Pulmonary artery endothelial cell (primary cell): ENCODE results near the gene SLIT3. TPM values are rescaled to one million over a fixed set of nuclear protein-coding genes. Genes with fewer than 3 reads are reported as not detected.

Source experiments
- DNase-seq: peaks from one replicate; pipeline ENCODE4 v3.0.0-alpha.2; 2011; ENCODE audit warnings: low read depth, low spot score
- total RNA-seq: library from RNA; depleted of rRNA; stranded (reverse); fragments of >200 nt; gene quantifications from 2 replicates; pipeline ENCODE4 v1.2.3, GENCODE V29; 2014

SLIT3 gene
- total RNA-seq, 1 donor from 2014 or later: 0.99 TPM

- DNase-seq: no peak
Measured at GRCh38 chr5:169041180-169041579, 259.8 kb downstream of the SLIT3 start.

DNA sequence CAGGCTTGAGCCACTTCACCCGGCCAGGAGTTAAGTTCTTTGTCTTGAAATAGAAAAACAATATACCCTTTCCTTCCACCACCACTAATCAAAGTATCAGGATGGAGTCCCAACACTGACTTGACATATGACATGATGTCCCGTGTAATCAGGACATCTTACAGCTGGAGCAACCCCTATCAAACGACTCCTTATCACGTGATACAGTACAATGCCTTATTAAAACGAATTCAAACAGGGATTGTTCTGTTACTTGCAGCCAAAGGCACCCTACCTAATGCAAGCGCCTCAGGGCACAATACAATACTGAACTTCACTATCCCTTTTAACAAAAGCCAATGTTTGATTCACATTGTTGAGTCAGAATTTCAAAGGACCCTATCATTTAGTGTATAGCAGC lies 261.3 kb downstream of the SLIT3 start:
- DNase-seq: no peak

DNA sequence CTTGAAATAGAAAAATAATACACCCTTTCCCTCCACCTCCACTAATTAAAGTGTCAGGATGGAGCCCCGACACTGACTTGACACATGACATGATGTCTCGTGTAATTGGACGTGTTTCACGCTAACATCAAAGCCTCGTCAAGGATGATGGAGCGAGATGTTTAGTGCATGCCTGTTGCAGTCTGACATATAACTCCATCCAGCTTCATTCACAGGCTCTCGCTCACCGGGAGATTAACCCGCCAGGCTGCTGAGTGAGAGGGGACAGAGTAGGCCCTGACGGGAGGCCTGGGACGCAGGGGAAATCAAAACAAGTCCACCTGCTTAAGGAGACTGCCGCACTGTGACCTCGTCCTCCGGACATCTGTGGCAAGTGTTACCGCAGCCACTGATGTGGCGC lies 263.5 kb downstream of the SLIT3 start:
- DNase-seq: no peak

DNA sequence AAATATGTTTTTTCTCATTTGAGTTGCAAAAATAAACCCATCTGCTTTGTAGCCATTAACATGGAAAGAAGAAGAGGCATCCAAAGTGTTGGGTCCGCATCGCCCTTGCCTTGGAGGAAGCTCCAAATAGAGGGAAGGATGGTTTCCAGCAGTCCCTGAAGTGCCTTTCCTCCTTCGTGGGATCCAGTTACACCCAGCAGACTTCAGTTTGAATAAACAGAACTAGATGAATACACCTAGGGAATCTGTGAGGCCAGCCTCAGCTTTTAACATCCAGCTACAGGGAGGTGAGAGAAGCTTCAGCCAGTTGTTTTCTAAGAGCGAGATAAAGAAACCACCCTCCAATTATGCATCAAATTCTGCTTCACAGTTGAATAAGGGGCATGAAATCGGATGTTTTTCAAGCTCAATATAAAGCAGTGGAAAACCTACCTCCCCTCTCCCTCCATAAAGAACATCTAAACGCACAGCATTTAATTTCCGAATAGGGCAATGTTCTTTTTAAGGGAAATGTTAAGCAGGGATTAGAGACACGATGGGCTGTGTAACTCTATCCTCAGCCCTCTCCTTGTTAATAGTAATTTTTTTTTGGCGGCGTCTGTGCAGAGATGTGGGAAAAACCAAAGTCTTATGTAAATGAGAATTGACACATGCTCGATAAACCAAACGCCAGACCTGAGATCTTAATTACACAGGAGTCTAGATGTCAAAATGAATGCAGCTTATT lies 264.7 kb downstream of the SLIT3 start:
- DNase-seq: no peak

DNA sequence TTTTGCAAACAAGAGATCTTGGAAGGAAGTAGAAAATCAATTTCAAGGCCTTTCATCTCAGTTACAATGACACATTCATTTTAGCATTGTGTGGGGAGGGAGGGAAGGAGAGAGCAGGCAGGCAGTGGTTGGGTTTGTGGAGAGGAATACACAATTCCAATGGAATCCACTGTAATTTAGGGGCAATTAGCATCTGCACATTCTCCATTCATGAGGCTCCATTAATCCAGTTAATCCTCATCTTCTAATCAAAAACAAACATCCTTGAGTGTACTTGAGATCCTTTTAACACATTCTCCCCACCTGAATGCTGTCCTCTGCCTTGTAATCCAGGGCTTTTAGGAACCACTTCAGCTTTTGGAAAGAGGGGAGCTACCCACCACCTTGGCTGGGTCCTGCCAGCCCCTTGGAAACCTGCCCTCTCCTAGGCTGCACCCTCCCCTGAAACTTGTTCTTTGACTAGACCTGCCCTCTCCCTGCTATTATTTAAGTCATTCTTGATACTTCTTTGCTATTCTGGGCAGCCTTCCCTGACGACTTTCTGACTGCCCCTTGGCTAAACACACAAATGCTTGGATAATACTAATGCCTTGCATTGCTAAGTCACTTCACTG lies 271.2 kb downstream of the SLIT3 start:
- no peak for DNase-seq

GRCh38 chr5:169029037-169029436 lies 271.9 kb downstream of the SLIT3 start:
- DNase-seq: no peak

GRCh38 chr5:169027501-169028061 lies 273.4 kb downstream of the SLIT3 start:
- DNase-seq: no peak

- DNase-seq: no peak
Measured at GRCh38 chr5:169025491-169025890, 275.4 kb downstream of the SLIT3 start.

DNA sequence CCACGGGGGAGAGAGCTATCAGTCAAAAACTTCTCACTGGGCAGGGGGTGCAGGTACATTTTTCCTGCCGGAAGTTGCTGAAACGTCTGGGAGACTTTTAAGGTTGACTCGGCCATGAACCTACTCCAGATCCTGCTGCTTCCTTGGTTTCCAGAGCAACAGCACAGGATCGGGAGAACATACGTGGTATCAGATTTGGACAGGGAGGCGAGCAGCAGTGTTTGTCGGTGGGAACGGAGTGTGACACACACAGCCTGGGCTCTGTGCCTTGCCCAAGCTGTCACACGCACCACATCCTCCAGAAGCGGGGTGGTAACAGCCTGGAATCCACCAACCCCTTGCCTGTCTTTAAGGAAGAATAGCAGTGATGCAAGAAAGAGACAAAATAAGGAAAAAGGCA lies 276.5 kb downstream of the SLIT3 start:
- no peak for DNase-seq

- DNase-seq: no peak
Measured at GRCh38 chr5:169022718-169023117, 278.2 kb downstream of the SLIT3 start.

DNA sequence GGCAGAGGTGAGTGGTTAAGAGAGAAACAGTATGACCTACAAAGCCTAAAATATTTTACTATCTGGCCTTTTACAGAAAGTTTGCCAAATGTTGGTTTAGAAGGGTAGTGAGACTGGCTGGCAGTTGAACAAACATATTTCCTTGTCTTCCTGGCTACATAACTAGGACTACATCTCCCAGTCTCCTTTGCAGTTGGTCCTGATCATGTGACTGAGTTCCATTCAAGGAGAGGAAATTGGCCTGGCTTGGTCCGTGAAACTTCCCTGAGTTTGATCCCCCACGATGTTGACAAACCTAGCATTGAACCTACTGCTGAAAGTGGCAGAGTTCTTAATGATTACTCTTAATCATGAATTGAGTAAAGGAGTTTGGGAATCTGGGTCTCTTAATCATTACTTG lies 280.8 kb downstream of the SLIT3 start:
- DNase-seq: no peak

- no peak for DNase-seq
Measured at GRCh38 chr5:169018925-169019324, 282.0 kb downstream of the SLIT3 start.

- no peak for DNase-seq
Measured at GRCh38 chr5:169015991-169016390, 284.9 kb downstream of the SLIT3 start.

DNA sequence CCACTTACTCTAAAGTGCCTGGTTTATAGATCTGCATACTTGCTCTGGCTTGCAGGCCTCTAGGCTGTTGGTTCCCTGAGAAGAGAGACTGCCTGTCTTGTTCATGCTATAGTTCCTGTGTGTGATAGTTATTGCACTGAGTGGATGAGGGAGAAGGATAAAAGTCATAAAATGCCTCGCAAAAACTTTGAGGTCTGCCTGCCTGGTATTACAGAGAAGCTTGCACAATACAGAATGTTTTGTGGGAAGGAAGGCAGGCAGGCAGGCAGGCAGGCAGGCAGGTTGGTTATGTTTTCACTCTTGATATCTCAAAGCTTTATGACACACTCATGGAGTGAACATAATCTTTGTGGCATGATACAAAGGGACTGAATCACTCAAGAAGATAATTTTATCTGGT lies 287.1 kb downstream of the SLIT3 start:
- no peak for DNase-seq

- DNase-seq: no peak
Measured at GRCh38 chr5:169013208-169013728, 287.7 kb downstream of the SLIT3 start.

DNA sequence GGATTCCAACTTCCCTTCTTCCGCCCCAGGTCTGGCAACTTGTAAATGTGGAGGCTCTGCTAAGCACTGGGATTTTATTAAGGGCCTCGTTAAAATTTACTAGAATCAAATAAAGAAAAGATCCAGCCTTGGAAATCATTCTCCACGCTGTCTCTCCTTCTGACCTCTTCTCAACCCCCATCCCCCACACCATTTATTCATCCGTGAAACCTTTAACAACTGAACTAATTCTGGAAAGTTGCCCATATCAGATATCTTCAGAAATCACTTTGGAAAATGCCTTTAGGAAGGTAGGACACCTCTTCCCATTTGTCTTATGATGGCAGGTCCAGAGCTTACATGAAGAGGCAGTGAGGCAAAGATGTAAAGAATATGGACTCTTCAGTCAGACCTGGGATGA lies 288.5 kb downstream of the SLIT3 start:
- DNase-seq: no peak

GRCh38 chr5:169011451-169011850 lies 289.5 kb downstream of the SLIT3 start:
- DNase-seq: no peak

GRCh38 chr5:169011009-169011408 lies 289.9 kb downstream of the SLIT3 start:
- no peak for DNase-seq

DNA sequence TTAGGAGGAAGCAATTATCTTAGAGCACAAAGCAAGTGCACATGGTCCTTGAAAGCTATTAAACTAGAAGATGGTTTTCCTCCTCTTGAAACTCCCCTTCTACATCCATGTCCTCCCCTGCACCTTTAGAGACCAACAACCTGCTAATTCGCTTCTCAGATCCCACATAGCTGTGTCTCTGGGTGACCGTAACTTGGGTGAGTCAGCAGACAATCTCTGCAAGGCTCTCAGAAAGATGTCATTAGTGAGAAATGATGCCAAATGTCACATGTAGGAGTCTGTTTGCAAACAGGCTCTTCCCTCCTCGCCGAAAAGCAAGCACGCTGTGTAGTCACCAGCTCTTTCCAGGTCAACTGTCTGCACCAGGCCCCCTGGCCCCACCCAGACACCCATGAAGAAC lies 291.8 kb downstream of the SLIT3 start:
- no peak for DNase-seq

DNA sequence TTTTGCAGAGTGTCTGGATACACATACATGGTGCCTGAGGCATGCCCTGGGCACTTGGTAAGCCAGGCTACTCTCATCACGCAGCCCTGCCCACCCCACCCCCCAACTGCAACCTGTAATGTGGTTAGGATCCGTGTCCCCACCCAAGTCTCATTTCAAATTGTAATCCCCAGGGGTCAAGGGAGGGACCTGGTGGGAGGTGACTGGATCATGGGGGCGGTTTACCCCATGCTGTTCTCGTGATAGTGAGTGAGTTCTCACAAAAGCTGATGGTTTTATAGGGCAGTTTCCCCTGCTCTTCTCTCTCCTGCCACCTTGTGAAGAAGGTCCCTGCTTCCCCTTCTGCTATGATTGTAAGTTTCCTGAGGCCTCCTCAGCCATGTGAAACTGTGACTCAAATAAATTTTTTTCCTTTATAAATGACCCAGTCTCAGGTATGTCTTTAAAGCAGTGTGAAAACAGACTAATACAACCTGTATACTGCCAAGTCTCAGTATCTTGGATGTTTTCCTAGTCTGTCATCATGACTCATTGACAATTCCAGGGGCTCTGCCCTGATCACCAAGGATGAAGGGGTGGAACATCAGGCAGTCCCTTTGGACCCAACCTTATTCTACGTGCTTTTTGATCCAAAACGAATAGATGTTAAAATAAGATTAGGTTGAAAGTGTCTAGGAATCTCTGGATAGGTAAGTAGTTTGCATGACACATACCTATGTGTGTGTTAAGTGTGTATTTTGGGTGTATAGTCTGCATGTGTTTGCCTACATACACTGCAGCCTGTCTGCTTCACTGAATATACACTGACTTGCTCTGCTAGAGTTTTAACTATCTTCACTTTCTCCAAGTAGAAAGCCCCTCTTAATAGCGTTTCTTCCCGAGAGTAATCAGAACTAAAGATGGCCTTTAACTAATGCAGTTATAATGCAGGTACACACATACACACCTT lies 293.8 kb downstream of the SLIT3 start:
- DNase-seq: no peak

DNA sequence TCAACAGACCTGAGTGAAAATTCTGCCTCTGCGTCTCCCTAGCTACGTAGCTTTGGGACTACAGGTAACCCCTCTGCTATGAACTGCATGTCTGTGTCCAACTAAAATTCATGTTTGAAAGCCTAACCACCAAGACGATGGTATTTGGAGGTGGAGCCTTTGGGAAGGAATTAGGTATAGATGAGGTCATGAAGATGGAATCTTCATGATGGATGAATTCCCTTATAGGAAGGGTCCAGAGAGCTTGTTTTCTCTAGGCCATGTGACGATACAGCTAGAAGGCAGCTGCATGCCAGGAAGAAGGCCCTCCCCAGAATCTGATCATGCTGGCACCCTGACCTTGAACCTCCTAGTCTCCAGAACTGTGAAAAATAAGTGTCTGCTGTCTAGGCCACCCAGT lies 296.4 kb downstream of the SLIT3 start:
- DNase-seq: no peak
